Spleen (tissue), 11 donors: ENCODE results near the gene TAOK3. TPM values are rescaled to one million over a fixed set of nuclear protein-coding genes. Genes with fewer than 3 reads are reported as not detected.

Source experiments
- DNase-seq: peaks from one replicate; pipeline ENCODE4 v3.0.0-alpha.2; 2020
- H3K27ac ChIP-seq, 8 donors: fragments of 200-600 bp; sonication (generic) in 7 of 8; 1 replicate in 4 of 8; 2 replicates in 4 of 8; pipeline versions ENCODE4 v1.5.0 to v1.8.0; 2016 to 2021; ENCODE audit warnings: inconsistent platforms in 4 of 8, mild to moderate bottlenecking in 4 of 8, moderate library complexity in 1 of 8
- H3K27me3 ChIP-seq, 7 donors: fragments of 200-600 bp; sonication (generic) in 6 of 7; replicated peaks in 1 of 7; 1 replicate in 4 of 7; 2 replicates in 3 of 7; pipeline versions ENCODE4 v1.5.0 to v1.8.0; 2016 to 2021; ENCODE audit warnings: inconsistent platforms in 3 of 7, mild to moderate bottlenecking in 1 of 7
- H3K36me3 ChIP-seq, 6 donors: fragments of 200-600 bp; sonication (generic) in 5 of 6; 1 replicate in 4 of 6; 2 replicates in 2 of 6; pipeline versions ENCODE4 v1.5.0 to v1.8.0; 2016 to 2021; ENCODE audit warnings: inconsistent platforms in 2 of 6
- H3K4me1 ChIP-seq, 6 donors: fragments of 200-600 bp; sonication (generic) in 5 of 6; 1 replicate in 3 of 6; 2 replicates in 3 of 6; pipeline versions ENCODE4 v1.5.0 to v1.8.0; 2016 to 2021; ENCODE audit warnings: inconsistent platforms in 3 of 6
- H3K4me3 ChIP-seq, 8 donors: fragments of 200-600 bp; sonication (generic) in 7 of 8; 1 replicate in 4 of 8; 2 replicates in 4 of 8; pipeline versions ENCODE4 v1.5.0 to v1.8.0; 2016 to 2021; ENCODE audit warnings: inconsistent platforms in 4 of 8, mild to moderate bottlenecking in 4 of 8, moderate library complexity in 2 of 8
- H3K9me3 ChIP-seq, 8 donors: fragments of 200-600 bp; sonication (generic) in 7 of 8; 1 replicate in 4 of 8; 2 replicates in 4 of 8; pipeline versions ENCODE4 v1.5.0 to v1.8.0; 2016 to 2021; ENCODE audit warnings: inconsistent platforms in 4 of 8
- POLR2A ChIP-seq, 3 donors: fragments of 450-650 bp; IDR thresholded peaks; one replicate each; pipeline ENCODE4 v1.5.1; 2017; ENCODE audit warnings: antibody characterized with exemption in 3 of 3, mild to moderate bottlenecking in 1 of 3
- POLR2AphosphoS5 ChIP-seq, 3 donors: sonication (generic); formaldehyde crosslinking; IDR thresholded peaks; one replicate each; pipeline ENCODE4 v1.5.1; 2017; ENCODE audit warnings: antibody characterized with exemption in 3 of 3
- WGBS, 5 donors: extraction: QIAGEN DNeasy Blood & Tissue Kit in 3 of 5; methylation state at CpG; one replicate each; pipeline versions ENCODE4 v1.1.5 to v1.1.7; 2013 to 2018; 5-methylcytosine and 5-hydroxymethylcytosine counted together
- intact Hi-C: fragments of 100-400 bp; cut with DNase I; formaldehyde crosslinking; loops from one replicate; pipeline ENCODE4 v1.15.0; 2023; ENCODE audit warnings: low total_unique reads
- polyA plus RNA-seq, 3 donors: library from polyadenylated mRNA; stranded (reverse); fragments of 200-250 nt; gene quantifications; one replicate each; pipeline ENCODE4 v1.2.1, GENCODE V29; 2013
- total RNA-seq, 7 donors: library from RNA; depleted of rRNA in 3 of 7; stranded (reverse); fragments of >200 nt in 3 of 7; fragmentation: NEBNext Ultra II Directional in 4 of 7; extraction: Animal tissue kit (Norgen Biotek cat#: 25700) in 4 of 7; gene quantifications; one replicate each; pipeline versions ENCODE4 v1.1.0 to v1.2.1, GENCODE V29; 2016 to 2021
- TF ChIP-seq, protein P1 (sequence below), 11 experiments: fragments of 200-600 bp in 7 of 11; fragments of 450-650 bp in 4 of 11; sonication (generic) in 4 of 11; IDR thresholded peaks in 8 of 11; conservative IDR thresholded peaks in 3 of 11; 1 replicate in 7 of 11; 2 replicates in 4 of 11; pipeline versions ENCODE4 v1.4.0 to v1.8.0; 2016 to 2021; ENCODE audit warnings: antibody characterized with exemption in 11 of 11, inconsistent platforms in 4 of 11, mild to moderate bottlenecking in 1 of 11
- donor health status: healthy with polysubstance abuse.
- donor health status: DM: no; HTN: no; CAD: no; lungs with moderate emphysema.
- donor health status: DM: no; HTN: no; CAD: no.
- donor health status: Bipolar disorder and iron deficiency.
- donor health status: healthy.
- donor health status: DM: no; HTN: no; CAD: no.
- donor health status: DM: yes; HTN: yes; CAD: no.

TAOK3 gene
- total and polyA plus RNA-seq, 10 donors = 12.7 to 80.8 (median 56.5) TPM

GRCh38 chr12:118371321-118372282 is 1.1 kb downstream of the TAOK3 start:
- Histone ChIP-seq H3K36me3 (no peaks in the 10 kb centered on the region), H3K4me1 (peaks cover 10 to 73% (median 39%) of the 10 kb centered on the region in 6 donors), H3K27me3 (no peaks in the 10 kb centered on the region), H3K9me3 (no peaks in the 10 kb centered on the region), H3K4me3 (peak overlapping the region; percentile 68 to 93 (median 88)), H3K27ac (peak overlapping the region in 5 of 8 donors; percentile 87 to 95 (median 94))
- TF ChIP-seq, protein P1, sequence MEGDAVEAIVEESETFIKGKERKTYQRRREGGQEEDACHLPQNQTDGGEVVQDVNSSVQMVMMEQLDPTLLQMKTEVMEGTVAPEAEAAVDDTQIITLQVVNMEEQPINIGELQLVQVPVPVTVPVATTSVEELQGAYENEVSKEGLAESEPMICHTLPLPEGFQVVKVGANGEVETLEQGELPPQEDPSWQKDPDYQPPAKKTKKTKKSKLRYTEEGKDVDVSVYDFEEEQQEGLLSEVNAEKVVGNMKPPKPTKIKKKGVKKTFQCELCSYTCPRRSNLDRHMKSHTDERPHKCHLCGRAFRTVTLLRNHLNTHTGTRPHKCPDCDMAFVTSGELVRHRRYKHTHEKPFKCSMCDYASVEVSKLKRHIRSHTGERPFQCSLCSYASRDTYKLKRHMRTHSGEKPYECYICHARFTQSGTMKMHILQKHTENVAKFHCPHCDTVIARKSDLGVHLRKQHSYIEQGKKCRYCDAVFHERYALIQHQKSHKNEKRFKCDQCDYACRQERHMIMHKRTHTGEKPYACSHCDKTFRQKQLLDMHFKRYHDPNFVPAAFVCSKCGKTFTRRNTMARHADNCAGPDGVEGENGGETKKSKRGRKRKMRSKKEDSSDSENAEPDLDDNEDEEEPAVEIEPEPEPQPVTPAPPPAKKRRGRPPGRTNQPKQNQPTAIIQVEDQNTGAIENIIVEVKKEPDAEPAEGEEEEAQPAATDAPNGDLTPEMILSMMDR (IDR thresholded peaks at IDR 0.05 in 8 of 11, conservative IDR thresholded peaks at IDR 0.05 in 3 of 11) = no peak
- no peak for TF ChIP-seq POLR2A (IDR thresholded peaks at IDR 0.05)
- peak in 1 of 3 donors; percentile 29 for TF ChIP-seq POLR2AphosphoS5 (IDR thresholded peaks at IDR 0.05)
- 1 to 2% (median 2%) methylated on average over 39 to 60 of the region's 60 CpGs for WGBS, 5 donors
- DNase-seq = peak; percentile 90
- intact Hi-C loops = loop anchor here (10.0 kb wide), 1 partner anchor 247 kb away; no protein-coding TSS in a partner anchor

DNA sequence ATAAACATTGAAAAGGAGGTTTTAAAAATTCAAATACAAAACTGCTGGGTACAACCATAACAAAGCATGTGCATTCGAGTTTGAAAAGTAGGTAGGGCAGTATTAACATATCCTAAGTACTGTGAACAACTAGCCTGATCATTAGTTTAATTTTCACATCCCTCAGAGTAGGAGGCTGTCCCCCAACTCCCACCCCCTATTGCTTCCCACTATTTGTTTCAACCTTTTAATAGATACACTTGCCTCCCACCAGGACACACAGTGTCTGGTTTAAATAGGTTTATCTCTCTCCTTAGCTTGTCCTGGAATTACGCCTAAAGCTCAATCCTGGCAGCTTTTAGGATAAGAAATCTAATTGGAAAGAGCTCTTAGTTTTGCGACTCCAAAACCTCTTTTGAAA is 2.1 kb downstream of the TAOK3 start:
- H3K4me1 ChIP-seq = peaks cover 6 to 68% (median 34%) of the 10 kb centered on the region in 6 donors
- TF ChIP-seq POLR2A (IDR thresholded peaks at IDR 0.05) (no peak), POLR2AphosphoS5 (IDR thresholded peaks at IDR 0.05) (no peak)
- TF ChIP-seq, protein P1 (IDR thresholded peaks at IDR 0.05 in 8 of 11, conservative IDR thresholded peaks at IDR 0.05 in 3 of 11) = no peak
- no peaks in the 10 kb centered on the region for H3K9me3 ChIP-seq
- 41 to 62% (median 43%) methylated on average over 3 of the region's 3 CpGs for WGBS, 5 donors
- peak overlapping the region in 4 of 8 donors; percentile 68 to 90 (median 82) for H3K4me3 ChIP-seq
- no peak overlapping the region for H3K27ac ChIP-seq
- intact Hi-C loops = loop anchor here (10.0 kb wide), 1 partner anchor 246 kb away; no protein-coding TSS in a partner anchor
- H3K36me3 ChIP-seq = no peaks in the 10 kb centered on the region
- DNase-seq = no peak
- no peaks in the 10 kb centered on the region for H3K27me3 ChIP-seq

DNA sequence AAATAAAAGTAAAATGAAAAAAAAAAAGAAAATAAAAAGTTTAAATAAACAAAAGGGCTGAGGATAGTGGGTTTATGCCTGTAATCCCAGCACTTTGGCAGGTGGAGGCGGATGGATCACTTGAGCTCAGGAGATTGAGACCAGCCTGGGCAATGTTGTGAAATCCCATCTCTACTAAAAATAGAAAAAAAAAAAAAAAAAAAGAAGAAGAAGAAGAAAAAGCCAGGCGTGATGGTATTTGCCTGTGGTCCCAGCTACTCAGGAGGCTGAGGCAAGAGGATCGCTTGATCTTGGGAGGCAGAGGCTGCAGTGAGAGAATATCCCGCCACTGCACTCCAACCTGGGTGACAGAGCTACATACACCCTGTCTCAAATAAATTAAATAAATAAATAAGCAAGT is 3.9 kb downstream of the TAOK3 start:
- Histone ChIP-seq H3K4me3 (no peak overlapping the region), H3K9me3 (no peaks in the 10 kb centered on the region), H3K27me3 (no peaks in the 10 kb centered on the region), H3K27ac (no peak overlapping the region), H3K36me3 (no peaks in the 10 kb centered on the region), H3K4me1 (peaks cover 3 to 66% (median 26%) of the 10 kb centered on the region in 6 donors)
- 58 to 86% (median 76%) methylated on average over 4 of the region's 4 CpGs for WGBS, 5 donors
- TF ChIP-seq, protein P1 (IDR thresholded peaks at IDR 0.05 in 8 of 11, conservative IDR thresholded peaks at IDR 0.05 in 3 of 11) = no peak
- TF ChIP-seq POLR2AphosphoS5 (IDR thresholded peaks at IDR 0.05) = no peak
- no peak for TF ChIP-seq POLR2A (IDR thresholded peaks at IDR 0.05)
- intact Hi-C loops = no loop called here
- no peak for DNase-seq

DNA sequence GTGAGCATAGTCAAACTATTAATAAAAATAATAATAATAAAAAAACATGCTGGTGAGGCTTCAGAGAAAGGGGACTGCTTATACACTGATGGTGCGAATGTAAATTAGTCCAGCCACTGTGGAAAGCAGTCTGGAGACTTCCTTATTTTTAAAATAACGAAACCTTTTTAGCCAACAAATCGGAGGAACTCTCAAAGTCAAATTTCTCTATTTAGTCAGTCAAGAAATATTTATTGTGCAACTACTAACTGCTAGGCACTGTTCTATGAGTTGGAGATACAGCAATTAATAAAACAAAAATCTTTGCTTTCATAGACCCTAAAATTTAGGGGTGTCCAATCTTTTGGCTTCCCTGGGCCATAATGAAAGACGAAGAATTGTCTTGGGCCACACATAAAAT is 10.8 kb downstream of the TAOK3 start:
- H3K9me3 ChIP-seq = no peaks in the 10 kb centered on the region
- peak overlapping the region in 5 of 8 donors; percentile 1 to 87 (median 15) for H3K27ac ChIP-seq
- no peaks in the 10 kb centered on the region for H3K36me3 ChIP-seq
- TF ChIP-seq POLR2AphosphoS5 (IDR thresholded peaks at IDR 0.05) (no peak), POLR2A (IDR thresholded peaks at IDR 0.05) (no peak)
- TF ChIP-seq, protein P1 (IDR thresholded peaks at IDR 0.05 in 8 of 11, conservative IDR thresholded peaks at IDR 0.05 in 3 of 11) = no peak
- WGBS, 5 donors = 64 to 89% (median 80%) methylated on average over 4 of the region's 4 CpGs
- intact Hi-C loops = no loop called here
- H3K27me3 ChIP-seq = no peaks in the 10 kb centered on the region
- peaks cover 5 to 84% (median 30%) of the 10 kb centered on the region in 6 donors for H3K4me1 ChIP-seq
- no peak overlapping the region for H3K4me3 ChIP-seq
- no peak for DNase-seq
